Hematopoietic multipotent progenitor cell treated with erythropoietin and hydrocortisone succinate and interleukin-3 and kit ligand, for 4 days (in vitro differentiated cells): ENCODE measurements around the gene PDPK1.
A peak's percentile ranks its signal among the peaks of the same experiment; 100 is the strongest.
"Not testable (repeated sequence)": the region's sequence is repeated elsewhere in the genome, so short reads cannot be mapped to it uniquely, and the experiment has no call there.

Source experiments
- DNase-seq: peaks from one replicate; pipeline ENCODE4 v3.0.0-alpha.2; 2015

PDPK1 gene

DNA sequence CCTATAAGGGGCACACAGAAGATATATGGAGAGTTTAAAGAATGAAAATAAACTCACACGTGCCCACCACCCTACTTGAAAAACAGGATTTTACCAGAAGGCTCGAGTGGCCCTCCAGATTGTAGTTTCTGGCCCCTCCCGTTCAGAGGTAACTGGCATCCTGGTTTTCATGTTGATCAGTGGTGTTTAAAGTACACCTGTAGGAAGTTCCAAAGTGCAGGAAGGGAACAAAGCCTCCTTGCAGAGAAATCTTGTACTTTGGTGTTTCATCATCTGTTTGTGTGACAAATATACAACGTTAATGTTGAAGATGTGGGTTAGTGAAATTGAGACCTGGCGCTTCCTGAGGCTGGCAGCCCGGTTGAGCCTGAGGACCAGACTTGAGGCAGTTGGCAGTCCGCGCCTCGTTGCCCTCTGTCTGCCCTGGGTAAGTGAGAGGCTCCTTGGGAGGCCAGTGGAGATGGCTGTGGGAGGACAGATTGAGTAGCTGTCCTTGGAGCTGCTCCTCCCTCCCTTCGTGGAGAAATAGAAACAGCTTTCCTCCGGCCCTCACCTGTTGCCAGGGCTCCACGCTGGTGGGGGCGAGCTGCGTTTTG, 12.6 kb downstream of the PDPK1 start:
- not testable (repeated sequence) for DNase-seq

- DNase-seq = not testable (repeated sequence)
These were observed 13.6 kb downstream of the PDPK1 start for GRCh38 chr16:2551420-2551889.

- DNase-seq = not testable (repeated sequence)
These were observed 17.0 kb downstream of the PDPK1 start for GRCh38 chr16:2554709-2555425.

GRCh38 chr16:2557150-2557549, 19.3 kb downstream of the PDPK1 start:
- not testable (repeated sequence) for DNase-seq

DNA sequence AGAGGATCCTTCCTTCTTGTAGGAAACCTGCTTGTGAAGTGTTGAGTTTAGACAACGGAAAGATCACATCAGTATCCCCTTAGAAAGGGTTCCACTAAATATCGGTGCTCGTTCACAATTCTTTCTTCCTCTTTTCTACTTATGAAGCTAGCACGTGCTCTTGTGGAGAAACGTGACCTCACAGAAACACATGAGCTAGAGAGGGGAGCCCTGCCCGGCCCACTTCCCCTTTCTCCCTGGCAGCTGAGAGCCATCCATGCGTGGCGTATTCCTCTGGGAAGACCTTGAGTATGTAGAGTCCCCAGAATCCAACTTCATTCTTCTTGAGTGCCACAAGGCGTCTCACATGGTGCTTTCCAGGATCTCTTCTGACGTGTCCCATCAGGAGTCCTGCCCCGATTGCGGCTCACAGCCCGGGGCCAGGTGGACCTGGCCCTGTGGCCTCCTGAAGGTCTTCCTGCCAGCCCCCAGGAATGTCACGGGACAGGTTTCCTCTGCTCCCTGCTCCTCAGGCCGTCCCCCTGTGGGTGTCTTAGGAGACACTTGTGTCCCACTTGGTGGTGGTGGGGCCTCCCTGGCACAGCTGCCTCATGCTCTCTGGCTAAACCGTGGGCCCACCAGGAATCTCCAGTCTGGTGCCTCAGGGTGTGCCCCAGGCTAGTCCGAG, 22.4 kb downstream of the PDPK1 start:
- not testable (repeated sequence) for DNase-seq

- DNase-seq = not testable (repeated sequence)
These were observed 22.9 kb downstream of the PDPK1 start for GRCh38 chr16:2560798-2561133.

DNA sequence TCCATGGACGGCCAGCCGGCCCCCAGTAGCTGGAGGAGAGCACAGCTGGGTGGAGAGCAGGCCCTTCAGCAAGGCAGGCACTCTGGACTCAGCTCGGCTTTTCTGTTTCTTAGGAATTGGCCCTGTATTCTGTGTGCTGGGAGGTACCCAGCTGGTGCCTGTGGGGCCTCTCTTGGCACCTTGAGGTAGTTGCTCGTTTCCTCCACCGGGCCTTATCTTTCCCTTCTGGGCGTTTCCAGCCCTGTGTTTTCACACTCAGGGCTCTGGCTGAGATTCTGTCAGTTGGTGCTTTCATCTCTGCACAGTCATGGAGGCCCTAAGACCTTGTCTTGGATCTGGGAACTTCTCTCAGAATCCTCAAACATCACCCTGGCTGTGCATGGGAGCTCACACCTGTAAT, 29.7 kb downstream of the PDPK1 start:
- not testable (repeated sequence) for DNase-seq

DNA sequence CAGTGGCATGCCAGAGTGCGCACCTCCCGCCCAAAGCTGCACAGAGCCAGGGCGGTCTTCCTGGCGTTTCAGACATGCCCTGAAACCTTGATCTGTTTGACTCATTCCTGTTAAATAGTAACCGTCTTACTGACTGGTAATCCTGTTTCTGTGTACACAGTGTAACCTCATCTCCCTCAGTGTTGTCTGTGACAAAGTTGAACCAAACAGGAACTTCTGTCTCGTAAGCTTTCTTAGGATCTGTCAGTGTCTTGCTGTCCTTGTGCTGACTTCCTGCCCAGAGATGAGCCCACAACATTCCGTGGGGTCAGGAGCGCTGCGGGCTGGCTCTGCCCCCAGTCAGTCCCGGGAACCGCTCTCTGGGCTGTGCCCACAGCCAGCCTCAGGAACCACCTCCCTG, 30.8 kb downstream of the PDPK1 start:
- DNase-seq = not testable (repeated sequence)

GRCh38 chr16:2572704-2573103, 34.9 kb downstream of the PDPK1 start:
- DNase-seq = not testable (repeated sequence)

DNA sequence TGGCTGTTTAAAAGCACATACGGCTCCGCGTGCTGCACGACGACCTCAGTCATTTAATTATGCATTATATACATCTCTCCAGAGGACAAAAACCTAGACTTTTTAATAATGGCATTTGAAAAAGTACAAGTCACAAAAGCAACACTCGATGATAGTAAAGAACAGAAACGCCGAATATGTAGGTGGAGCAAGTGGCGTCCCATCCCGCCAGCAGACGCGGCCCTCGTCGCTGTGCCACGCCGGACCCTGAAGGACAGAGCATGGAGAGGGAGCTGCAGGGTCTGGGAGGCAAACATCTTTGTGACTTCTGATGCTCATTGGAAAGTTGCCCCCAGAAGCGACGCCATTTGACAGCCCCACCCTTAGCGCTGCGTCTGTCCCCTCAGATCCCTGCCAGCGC, 38.0 kb downstream of the PDPK1 start:
- DNase-seq = not testable (repeated sequence)

DNA sequence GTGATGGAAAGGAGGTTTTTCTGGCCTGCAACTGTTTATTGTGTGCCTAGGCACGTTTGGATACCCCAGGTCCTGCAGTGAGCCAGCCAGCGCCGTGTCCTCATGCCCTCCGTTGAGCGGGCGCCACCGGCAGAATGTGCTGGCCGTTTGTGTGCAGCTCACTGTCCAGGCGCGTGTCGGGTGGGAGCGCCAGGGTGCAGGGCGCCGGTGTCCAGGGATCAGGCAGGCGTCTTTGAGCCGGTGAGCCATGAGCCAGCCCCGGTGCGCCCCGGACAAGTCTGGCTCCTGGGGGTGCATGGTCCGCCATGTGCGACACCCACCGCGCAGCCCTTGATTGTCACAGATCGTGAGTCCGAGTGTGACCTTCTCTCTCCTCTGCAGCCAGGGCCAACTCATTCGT, 39.2 kb downstream of the PDPK1 start:
- DNase-seq = not testable (repeated sequence)

DNA sequence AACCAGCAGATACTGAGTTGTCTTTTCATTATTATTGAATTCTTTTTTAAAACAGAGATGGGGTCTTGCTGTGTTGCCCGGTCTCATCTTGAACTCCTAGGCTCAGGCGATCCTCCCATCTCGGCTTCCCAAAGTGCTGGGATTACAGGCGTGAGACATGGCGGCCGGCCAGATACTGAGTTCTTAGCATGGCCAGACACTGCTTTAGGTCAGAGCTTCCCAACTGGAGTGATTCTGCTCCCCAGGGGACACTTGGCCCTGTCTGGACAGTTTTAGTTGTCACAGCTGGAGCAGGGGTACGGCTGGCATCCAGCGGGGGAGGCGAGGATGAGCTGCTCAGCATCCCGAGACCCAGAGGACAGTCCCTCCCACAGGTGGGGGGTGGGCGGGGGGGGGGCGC, 41.1 kb downstream of the PDPK1 start:
- DNase-seq = not testable (repeated sequence)

DNA sequence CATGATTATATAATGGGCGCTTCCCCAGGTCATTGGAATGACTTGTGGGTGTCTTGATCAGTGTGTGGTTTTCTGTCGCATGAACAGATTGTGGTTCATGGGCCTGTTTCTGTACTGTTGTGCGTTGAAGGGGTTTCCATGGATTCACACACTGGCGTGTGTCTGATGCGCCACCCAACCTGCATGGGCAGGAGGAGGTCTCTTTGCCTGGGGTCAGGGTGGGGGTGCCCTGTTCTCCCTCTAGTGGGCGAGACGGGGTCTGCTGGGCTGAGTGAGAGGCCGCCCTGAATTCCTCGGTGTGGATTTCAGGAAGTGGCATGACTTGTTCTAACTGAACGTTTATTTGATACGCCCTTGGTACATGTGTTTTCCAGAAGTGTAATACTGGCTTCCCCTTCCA, 42.3 kb downstream of the PDPK1 start:
- peak; percentile 82 for DNase-seq

DNA sequence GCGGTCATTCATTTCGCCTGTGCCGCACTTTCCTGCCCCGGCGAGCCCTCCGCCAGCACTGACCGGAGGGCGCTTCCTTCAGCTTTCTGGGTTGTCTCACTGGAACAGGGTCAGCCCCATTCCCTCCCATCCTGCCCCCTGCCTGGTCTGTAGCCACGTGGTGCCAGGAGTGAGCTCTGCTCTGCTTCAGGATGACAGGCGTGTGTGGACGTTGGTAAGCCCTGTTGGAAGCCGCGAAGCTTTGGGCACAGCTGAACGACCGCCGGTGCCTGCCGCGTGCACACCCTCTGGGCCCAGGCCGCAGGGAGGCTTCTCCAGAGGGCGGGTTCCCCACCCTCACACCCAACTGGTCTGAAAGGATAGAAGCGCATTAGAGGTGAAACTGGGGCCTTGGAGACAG, 43.0 kb downstream of the PDPK1 start:
- not testable (repeated sequence) for DNase-seq

GRCh38 chr16:2584729-2585650, 47.2 kb downstream of the PDPK1 start:
- no peak for DNase-seq

- no peak for DNase-seq
These were observed 47.8 kb downstream of the PDPK1 start for GRCh38 chr16:2585651-2586081.

DNA sequence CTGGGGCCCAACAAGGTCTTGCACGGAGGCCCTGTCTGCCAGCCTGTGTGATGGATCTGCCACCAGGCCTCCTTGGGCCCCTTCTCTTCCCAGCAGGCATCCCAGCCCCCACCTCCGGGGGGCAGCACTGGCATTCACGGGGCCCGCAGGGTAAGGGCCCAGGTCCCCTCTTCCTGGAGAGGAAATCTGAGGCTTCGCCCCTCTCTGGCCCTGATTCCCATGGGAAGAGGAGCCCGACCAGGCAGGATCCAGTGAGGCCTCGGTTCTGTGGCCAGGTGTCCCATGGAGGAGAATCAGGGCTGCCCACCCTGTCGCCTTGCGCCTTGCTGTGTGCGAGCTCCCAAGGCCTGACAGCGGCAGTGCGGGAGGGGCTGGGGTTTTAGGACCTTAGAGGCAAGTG, 48.4 kb downstream of the PDPK1 start:
- peak; percentile 26 for DNase-seq

DNA sequence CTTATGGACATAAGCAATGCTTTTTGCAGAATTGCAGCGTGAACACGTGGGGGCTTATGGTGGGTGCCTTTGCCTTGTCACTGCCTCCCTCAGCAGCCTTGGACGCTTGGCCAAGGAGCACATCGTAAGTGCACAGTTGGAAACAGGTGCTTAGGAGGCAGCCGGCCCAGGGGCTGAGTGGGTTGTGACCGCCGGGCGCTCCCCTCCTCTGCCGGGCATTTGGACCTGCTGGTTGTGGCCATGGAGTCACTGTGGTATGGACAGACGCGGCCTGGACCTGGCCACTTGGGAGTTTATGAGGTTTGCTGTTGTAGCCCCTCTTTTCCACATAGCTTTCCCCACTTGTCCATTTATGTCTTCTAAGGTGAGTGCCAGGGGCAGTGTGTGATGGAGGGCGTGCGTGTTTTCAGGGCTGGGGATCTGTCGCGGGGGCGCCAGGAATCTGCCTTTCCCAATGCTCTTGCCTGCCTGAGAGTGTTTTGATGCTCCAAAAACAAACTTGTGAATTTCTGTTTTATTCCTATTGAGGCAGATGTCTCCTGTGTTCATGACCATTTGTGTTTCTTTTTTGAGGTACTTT, 49.2 kb downstream of the PDPK1 start:
- DNase-seq = no peak

GRCh38 chr16:2587891-2588565, 50.2 kb downstream of the PDPK1 start:
- no peak for DNase-seq

DNA sequence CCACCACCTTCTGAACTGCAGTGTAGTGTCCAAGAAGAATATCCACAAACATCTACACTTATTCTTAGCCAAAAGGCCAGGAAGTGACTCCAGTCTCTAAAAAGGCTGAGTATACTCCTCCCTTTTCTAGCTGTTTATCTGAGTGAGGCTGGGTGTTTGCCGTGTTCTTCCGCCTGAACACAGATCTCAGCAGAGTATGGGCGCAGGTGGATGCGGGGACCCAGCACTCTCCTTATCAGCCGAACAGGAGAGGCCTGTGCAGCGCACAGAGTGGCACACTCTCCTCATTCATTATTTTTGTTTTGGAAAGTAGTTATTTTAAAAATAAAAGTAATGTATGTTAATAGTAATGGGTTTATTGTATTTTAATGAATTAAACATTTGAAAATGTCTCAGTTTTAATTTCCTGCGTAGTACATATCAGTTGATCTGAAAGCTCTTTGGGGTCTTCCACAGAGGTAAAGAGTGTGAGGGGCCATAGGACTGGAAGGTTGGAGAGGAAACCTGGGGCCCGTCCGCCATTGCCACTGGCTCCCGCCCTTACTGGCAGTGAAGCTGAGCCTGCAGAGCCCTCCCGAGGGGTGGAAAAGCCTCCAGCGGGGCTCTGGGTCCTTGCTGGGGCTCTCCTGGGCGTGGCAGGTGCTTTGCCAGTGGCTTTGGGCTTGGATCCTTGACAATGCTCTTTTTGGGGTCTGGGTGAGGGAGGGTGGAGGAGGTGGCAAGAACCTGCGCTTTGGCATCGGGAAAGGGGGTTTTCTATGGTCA, 53.8 kb downstream of the PDPK1 start:
- no peak for DNase-seq

GRCh38 chr16:2592786-2593185, 55.0 kb downstream of the PDPK1 start:
- no peak for DNase-seq
